HepG2 (cell line): ENCODE measurements around the gene LEAP2. TPM values are rescaled to one million over a fixed set of nuclear protein-coding genes. Genes with fewer than 3 reads are reported as not detected.
A peak's percentile ranks its signal among the peaks of the same experiment; 100 is the strongest.

Source experiments
- BRD4 ChIP-seq: sonication (generic); formaldehyde crosslinking; IDR thresholded peaks from 2 replicates; pipeline ENCODE4 v1.4.0; 2020; ENCODE audit warnings: missing genetic modification reagents
- EP300 ChIP-seq, 3 experiments: sonication (generic) in 1 of 3; formaldehyde crosslinking in 1 of 3; IDR thresholded peaks; 2 replicates each; pipeline versions ENCODE4 v1.5.1 to v1.6.1; 2011 to 2020; ENCODE audit warnings: low read depth in 2 of 3, low read length in 2 of 3, borderline replicate concordance in 1 of 3, improper control_type of control experiment in 1 of 3, mild to moderate bottlenecking in 1 of 3, missing genetic modification reagents in 1 of 3, moderate library complexity in 1 of 3
- ERF ChIP-seq: IDR thresholded peaks from 2 replicates; pipeline ENCODE4 v1.6.1; 2018; ENCODE audit warnings: missing biosample characterization, missing genetic modification reagents
- EZH2 ChIP-seq: conservative IDR thresholded peaks from 2 replicates; pipeline ENCODE4 v1.6.1; 2012; ENCODE audit warnings: mild to moderate bottlenecking, low read depth, low read length, moderate library complexity
- HNRNPL ChIP-seq: fragments of 200-400 bp; formaldehyde crosslinking; IDR thresholded peaks from 2 replicates; pipeline ENCODE4 v1.6.1; 2017; ENCODE audit warnings: mild to moderate bottlenecking, low read depth, low read length
- KAT7 ChIP-seq: IDR thresholded peaks from 2 replicates; pipeline ENCODE4 v1.6.1; 2018; ENCODE audit warnings: borderline replicate concordance, missing compliant biosample characterization
- KMT2B ChIP-seq: IDR thresholded peaks from 2 replicates; pipeline ENCODE4 v1.6.1; 2016; ENCODE audit warnings: missing genetic modification reagents, missing compliant biosample characterization
- NFYB ChIP-seq: sonication (generic); formaldehyde crosslinking; IDR thresholded peaks from 2 replicates; pipeline ENCODE4 v1.4.0; 2020; ENCODE audit warnings: missing genetic modification reagents
- NRL ChIP-seq: sonication (generic); formaldehyde crosslinking; IDR thresholded peaks from 2 replicates; pipeline ENCODE4 v1.5.0; 2020; ENCODE audit warnings: missing genetic modification reagents, mild to moderate bottlenecking, moderate library complexity, borderline replicate concordance
- POLR2A ChIP-seq, 2 experiments: IDR thresholded peaks; 2 replicates each; pipeline ENCODE4 v1.6.1; 2011; ENCODE audit warnings: low read depth in 2 of 2, low read length in 2 of 2, mild to moderate bottlenecking in 1 of 2, moderate library complexity in 1 of 2; ENCODE audit not compliant: insufficient read depth in 1 of 2
- RARA ChIP-seq: IDR thresholded peaks from 2 replicates; pipeline ENCODE4 v1.6.1; 2016; ENCODE audit warnings: missing genetic modification reagents, missing compliant biosample characterization
- SALL1 ChIP-seq: sonication (generic); formaldehyde crosslinking; IDR thresholded peaks from 2 replicates; pipeline ENCODE4 v1.8.0; 2022; ENCODE audit warnings: mild to moderate bottlenecking, missing genetic modification reagents
- SMC3 ChIP-seq: IDR thresholded peaks from 2 replicates; pipeline ENCODE4 v1.6.1; 2011; ENCODE audit warnings: low read length, improper control_type of control experiment
- SYNCRIP ChIP-seq: fragments of 200-400 bp; formaldehyde crosslinking; IDR thresholded peaks from 2 replicates; pipeline ENCODE4 v1.6.1; 2018; ENCODE audit warnings: mild to moderate bottlenecking, low read depth, low read length; ENCODE audit not compliant: insufficient read depth
- ZNF224 ChIP-seq: sonication (generic); formaldehyde crosslinking; IDR thresholded peaks from 2 replicates; pipeline ENCODE4 v1.5.0; 2020; ENCODE audit warnings: mild to moderate bottlenecking, missing genetic modification reagents
- ZNF317 ChIP-seq: sonication (generic); formaldehyde crosslinking; IDR thresholded peaks from 2 replicates; pipeline ENCODE4 v1.5.0; 2020; ENCODE audit warnings: mild to moderate bottlenecking, missing genetic modification reagents
- ZNF331 ChIP-seq: sonication (generic); formaldehyde crosslinking; IDR thresholded peaks from 2 replicates; pipeline ENCODE4 v1.4.0; 2020; ENCODE audit warnings: missing genetic modification reagents
- ZNF333 ChIP-seq: sonication (generic); formaldehyde crosslinking; IDR thresholded peaks from 2 replicates; pipeline ENCODE4 v1.4.0; 2020; ENCODE audit warnings: mild to moderate bottlenecking, missing genetic modification reagents, borderline replicate concordance
- polyA plus RNA-seq, 8 experiments: library from polyadenylated mRNA; depleted of rRNA in 3 of 8; stranded (reverse) in 7 of 8; unstranded in 1 of 8; fragments of >200 nt; fragmentation: Illumina TruSeq in 4 of 8; extraction: Trizol in 4 of 8; gene quantifications; 2 replicates each; pipeline versions ENCODE4 v1.2.1 to v1.2.3, GENCODE V29; 2011 to 2016; ENCODE audit warnings: low read depth in 4 of 8, missing spikeins in 1 of 8, mixed read lengths in 1 of 8; ENCODE audit not compliant: insufficient read depth in 1 of 8
- total RNA-seq, 5 experiments: library from RNA; depleted of rRNA; stranded (reverse); fragments of >200 nt; fragmentation: Illumina TruSeq; extraction: Trizol; gene quantifications; 2 replicates each; pipeline ENCODE4 v1.2.3, GENCODE V29; 2016; ENCODE audit warnings: low read depth in 1 of 5
- TF ChIP-seq, protein P1 (sequence below): sonication (generic); formaldehyde crosslinking; IDR thresholded peaks from 2 replicates; pipeline ENCODE4 v1.4.0; 2020; ENCODE audit warnings: missing genetic modification reagents, borderline replicate concordance
- TF ChIP-seq, protein P2 (sequence below): sonication (generic); formaldehyde crosslinking; IDR thresholded peaks from 2 replicates; pipeline ENCODE4 v1.4.0; 2020; ENCODE audit warnings: missing genetic modification reagents, borderline replicate concordance
- TF ChIP-seq, protein P3 (sequence below): conservative IDR thresholded peaks from 2 replicates; pipeline ENCODE4 v1.6.1; 2018; ENCODE audit warnings: missing genetic modification reagents
- TF ChIP-seq, protein P4 (sequence below): sonication (generic); formaldehyde crosslinking; IDR thresholded peaks from 2 replicates; pipeline ENCODE4 v1.8.0; 2022; ENCODE audit warnings: mild to moderate bottlenecking, missing genetic modification reagents

LEAP2 gene
- total and polyA plus RNA-seq, 2 of the 13 experiments (the other 11 are each of a cell fraction or from before 2014, with no cell fraction given) = 23.9 to 51.9 TPM

DNA sequence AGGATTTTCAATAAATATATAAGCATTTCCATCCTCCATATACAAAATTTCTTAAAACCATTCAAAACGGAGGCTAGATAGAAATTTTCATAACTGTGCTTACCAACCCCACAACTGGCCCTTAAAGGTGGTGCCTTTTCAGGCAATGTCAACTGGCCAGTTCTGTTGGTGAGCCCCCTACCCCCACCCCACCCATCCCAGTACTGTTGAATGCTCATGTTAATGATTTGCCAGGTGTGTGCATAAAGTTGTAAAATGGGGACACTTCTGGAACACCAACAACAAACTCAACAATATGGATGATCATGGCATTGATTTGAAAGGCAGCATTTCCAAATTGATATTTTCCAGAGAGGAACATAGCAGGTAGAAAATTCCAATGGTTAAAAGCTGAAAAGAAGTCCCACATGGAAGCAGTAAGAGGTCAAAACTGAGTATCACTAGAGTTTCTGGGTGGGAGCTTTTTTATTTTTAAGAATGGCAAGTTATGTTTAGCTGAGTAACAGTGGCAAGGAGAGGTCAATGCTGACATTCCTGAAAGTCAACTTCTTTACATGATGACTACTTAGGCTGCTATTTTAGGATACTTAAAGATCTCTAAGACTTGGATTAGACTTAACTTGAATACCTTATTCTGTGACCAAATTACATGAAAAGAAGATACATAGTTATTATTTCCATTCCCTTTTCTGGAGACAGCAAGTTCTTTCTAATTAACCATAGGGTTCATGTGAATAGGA, 2.7 kb downstream of the LEAP2 start (continued):
- TF ChIP-seq, protein P1, sequence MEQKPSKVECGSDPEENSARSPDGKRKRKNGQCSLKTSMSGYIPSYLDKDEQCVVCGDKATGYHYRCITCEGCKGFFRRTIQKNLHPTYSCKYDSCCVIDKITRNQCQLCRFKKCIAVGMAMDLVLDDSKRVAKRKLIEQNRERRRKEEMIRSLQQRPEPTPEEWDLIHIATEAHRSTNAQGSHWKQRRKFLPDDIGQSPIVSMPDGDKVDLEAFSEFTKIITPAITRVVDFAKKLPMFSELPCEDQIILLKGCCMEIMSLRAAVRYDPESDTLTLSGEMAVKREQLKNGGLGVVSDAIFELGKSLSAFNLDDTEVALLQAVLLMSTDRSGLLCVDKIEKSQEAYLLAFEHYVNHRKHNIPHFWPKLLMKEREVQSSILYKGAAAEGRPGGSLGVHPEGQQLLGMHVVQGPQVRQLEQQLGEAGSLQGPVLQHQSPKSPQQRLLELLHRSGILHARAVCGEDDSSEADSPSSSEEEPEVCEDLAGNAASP (CRISPR knock-in tag) = no peak
- no peak for TF ChIP-seq SMC3
- no peak for TF ChIP-seq KAT7
- TF ChIP-seq BRD4 (CRISPR knock-in tag) = no peak
- TF ChIP-seq EZH2 = no peak
- TF ChIP-seq POLR2A (IDR thresholded peaks at IDR 0.05; ENCODE audit: insufficient read depth in 1 of 2, low read depth in 2 of 2, low read length in 2 of 2) = peak in 1 of 2 experiments; percentile 33; a peak in 1 of 4 replicates
- 0 out of 4 replicates have a peak, but pooled peaks of 1 of the 2 experiments have one; percentile 20 for TF ChIP-seq EP300 (IDR thresholded peaks at IDR 0.05; ENCODE audit: low read depth in 2 of 2, low read length in 2 of 2)
- TF ChIP-seq EP300 (CRISPR knock-in tag; IDR thresholded peaks at IDR 0.05; ENCODE audit: borderline replicate concordance) = no peak
- TF ChIP-seq NRL (CRISPR knock-in tag) = no peak
- TF ChIP-seq, protein P2, sequence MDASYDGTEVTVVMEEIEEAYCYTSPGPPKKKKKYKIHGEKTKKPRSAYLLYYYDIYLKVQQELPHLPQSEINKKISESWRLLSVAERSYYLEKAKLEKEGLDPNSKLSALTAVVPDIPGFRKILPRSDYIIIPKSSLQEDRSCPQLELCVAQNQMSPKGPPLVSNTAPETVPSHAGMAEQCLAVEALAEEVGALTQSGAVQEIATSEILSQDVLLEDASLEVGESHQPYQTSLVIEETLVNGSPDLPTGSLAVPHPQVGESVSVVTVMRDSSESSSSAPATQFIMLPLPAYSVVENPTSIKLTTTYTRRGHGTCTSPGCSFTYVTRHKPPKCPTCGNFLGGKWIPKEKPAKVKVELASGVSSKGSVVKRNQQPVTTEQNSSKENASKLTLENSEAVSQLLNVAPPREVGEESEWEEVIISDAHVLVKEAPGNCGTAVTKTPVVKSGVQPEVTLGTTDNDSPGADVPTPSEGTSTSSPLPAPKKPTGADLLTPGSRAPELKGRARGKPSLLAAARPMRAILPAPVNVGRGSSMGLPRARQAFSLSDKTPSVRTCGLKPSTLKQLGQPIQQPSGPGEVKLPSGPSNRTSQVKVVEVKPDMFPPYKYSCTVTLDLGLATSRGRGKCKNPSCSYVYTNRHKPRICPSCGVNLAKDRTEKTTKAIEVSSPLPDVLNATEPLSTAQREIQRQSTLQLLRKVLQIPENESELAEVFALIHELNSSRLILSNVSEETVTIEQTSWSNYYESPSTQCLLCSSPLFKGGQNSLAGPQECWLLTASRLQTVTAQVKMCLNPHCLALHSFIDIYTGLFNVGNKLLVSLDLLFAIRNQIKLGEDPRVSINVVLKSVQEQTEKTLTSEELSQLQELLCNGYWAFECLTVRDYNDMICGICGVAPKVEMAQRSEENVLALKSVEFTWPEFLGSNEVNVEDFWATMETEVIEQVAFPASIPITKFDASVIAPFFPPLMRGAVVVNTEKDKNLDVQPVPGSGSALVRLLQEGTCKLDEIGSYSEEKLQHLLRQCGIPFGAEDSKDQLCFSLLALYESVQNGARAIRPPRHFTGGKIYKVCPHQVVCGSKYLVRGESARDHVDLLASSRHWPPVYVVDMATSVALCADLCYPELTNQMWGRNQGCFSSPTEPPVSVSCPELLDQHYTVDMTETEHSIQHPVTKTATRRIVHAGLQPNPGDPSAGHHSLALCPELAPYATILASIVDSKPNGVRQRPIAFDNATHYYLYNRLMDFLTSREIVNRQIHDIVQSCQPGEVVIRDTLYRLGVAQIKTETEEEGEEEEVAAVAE = no peak
- TF ChIP-seq SALL1 (CRISPR knock-in tag) = 0 out of 2 replicates have a peak, but pooled peaks have one; percentile 23
- TF ChIP-seq KMT2B (CRISPR knock-in tag) = no peak
- no peak for TF ChIP-seq HNRNPL
- TF ChIP-seq SYNCRIP = no peak
- TF ChIP-seq ERF (CRISPR knock-in tag) = no peak
- no peak for TF ChIP-seq ZNF224 (CRISPR knock-in tag)
- no peak for TF ChIP-seq ZNF331
- TF ChIP-seq ZNF317 (CRISPR knock-in tag) = 0 out of 2 replicates have a peak, but pooled peaks have one; percentile 23
- peak; percentile 25; the same call in 1 of the 2 replicates for TF ChIP-seq RARA (CRISPR knock-in tag)
- TF ChIP-seq, protein P3, sequence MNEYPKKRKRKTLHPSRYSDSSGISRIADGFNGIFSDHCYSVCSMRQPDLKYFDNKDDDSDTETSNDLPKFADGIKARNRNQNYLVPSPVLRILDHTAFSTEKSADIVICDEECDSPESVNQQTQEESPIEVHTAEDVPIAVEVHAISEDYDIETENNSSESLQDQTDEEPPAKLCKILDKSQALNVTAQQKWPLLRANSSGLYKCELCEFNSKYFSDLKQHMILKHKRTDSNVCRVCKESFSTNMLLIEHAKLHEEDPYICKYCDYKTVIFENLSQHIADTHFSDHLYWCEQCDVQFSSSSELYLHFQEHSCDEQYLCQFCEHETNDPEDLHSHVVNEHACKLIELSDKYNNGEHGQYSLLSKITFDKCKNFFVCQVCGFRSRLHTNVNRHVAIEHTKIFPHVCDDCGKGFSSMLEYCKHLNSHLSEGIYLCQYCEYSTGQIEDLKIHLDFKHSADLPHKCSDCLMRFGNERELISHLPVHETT = no peak
- TF ChIP-seq NFYB = no peak
- no peak for TF ChIP-seq ZNF333 (CRISPR knock-in tag)
- TF ChIP-seq, protein P4, sequence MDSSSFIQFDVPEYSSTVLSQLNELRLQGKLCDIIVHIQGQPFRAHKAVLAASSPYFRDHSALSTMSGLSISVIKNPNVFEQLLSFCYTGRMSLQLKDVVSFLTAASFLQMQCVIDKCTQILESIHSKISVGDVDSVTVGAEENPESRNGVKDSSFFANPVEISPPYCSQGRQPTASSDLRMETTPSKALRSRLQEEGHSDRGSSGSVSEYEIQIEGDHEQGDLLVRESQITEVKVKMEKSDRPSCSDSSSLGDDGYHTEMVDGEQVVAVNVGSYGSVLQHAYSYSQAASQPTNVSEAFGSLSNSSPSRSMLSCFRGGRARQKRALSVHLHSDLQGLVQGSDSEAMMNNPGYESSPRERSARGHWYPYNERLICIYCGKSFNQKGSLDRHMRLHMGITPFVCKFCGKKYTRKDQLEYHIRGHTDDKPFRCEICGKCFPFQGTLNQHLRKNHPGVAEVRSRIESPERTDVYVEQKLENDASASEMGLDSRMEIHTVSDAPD (CRISPR knock-in tag) = no peak
